Naive thymus-derived CD4-positive, alpha-beta T cell (primary cell): ENCODE data around the gene DSC3. TPM values are rescaled to one million over a fixed set of nuclear protein-coding genes. Genes with fewer than 3 reads are reported as not detected.
A peak's percentile ranks its signal among the peaks of the same experiment; 100 is the strongest.
"Not testable (repeated sequence)": the region's sequence is repeated elsewhere in the genome, so short reads cannot be mapped to it uniquely, and the experiment has no call there.

Experiments
- ATAC-seq: fragments of 150-1000 bp; cut with Tn5 transposase; 2 replicates; pipeline ENCODE4 v1.10.0; 2021; ENCODE audit warnings: mild to moderate bottlenecking, moderate library complexity
- CTCF ChIA-PET: fragments of 350-600 bp; sonication (Branson Sonifier 250); formaldehyde crosslinking; loops from one replicate; lab custom pipeline; 2021; ENCODE audit warnings: antibody characterized with exemption; lab: Charles Lee
- POLR2A ChIA-PET: fragments of 350-600 bp; sonication (Branson Sonifier 250); formaldehyde crosslinking; loops from one replicate; lab custom pipeline; 2021; ENCODE audit warnings: antibody characterized with exemption, inconsistent platforms; lab: Charles Lee
- DNase-seq, 9 donors: peaks; one replicate each; pipeline versions ENCODE4 v3.0.0 to v3.0.0-alpha.2; 2020 to 2022; ENCODE audit warnings: mixed read lengths in 1 of 9
- H3K27ac ChIP-seq: one replicate; pipeline ENCODE4 v1.7.0; 2013; ENCODE audit warnings: mild to moderate bottlenecking, low read depth, low read length, moderate library complexity
- H3K27me3 ChIP-seq, 2 donors: one replicate each; pipeline ENCODE4 v1.7.0; 2013; ENCODE audit warnings: low read length in 2 of 2, mild to moderate bottlenecking in 2 of 2, moderate library complexity in 2 of 2; ENCODE audit not compliant: control insufficient read depth in 2 of 2, insufficient read depth in 2 of 2
- H3K36me3 ChIP-seq, 3 experiments: 1 replicate in 2 of 3; 2 replicates in 1 of 3; pipeline ENCODE4 v1.7.0; 2013; ENCODE audit warnings: low read length in 3 of 3, mild to moderate bottlenecking in 3 of 3, moderate library complexity in 1 of 3; ENCODE audit not compliant: insufficient read depth in 3 of 3, control insufficient read depth in 2 of 3
- H3K4me1 ChIP-seq, 2 donors: one replicate each; pipeline ENCODE4 v1.7.0; 2013; ENCODE audit warnings: low read length in 2 of 2, mild to moderate bottlenecking in 2 of 2, moderate library complexity in 1 of 2; ENCODE audit not compliant: control insufficient read depth in 2 of 2, insufficient read depth in 2 of 2
- H3K4me3 ChIP-seq: 2 replicates; pipeline ENCODE4 v1.7.0; 2013; ENCODE audit warnings: mild to moderate bottlenecking, low read length
- H3K9me3 ChIP-seq, 3 experiments: 1 replicate in 2 of 3; 2 replicates in 1 of 3; pipeline ENCODE4 v1.7.0; 2013; ENCODE audit warnings: low read length in 3 of 3; ENCODE audit not compliant: control insufficient read depth in 2 of 3
- H3K27ac Mint-ChIP-seq, 9 donors: one replicate each; pipeline ENCODE4 v1.8.0; 2020 to 2022; ENCODE audit warnings: mixed read lengths in 9 of 9, mild to moderate bottlenecking in 8 of 9, moderate library complexity in 5 of 9, inconsistent platforms in 2 of 9
- H3K27me3 Mint-ChIP-seq, 5 donors: one replicate each; pipeline ENCODE4 v1.8.0; 2021 to 2022; ENCODE audit warnings: mixed read lengths in 5 of 5, mild to moderate bottlenecking in 1 of 5
- H3K36me3 Mint-ChIP-seq, 5 donors: one replicate each; pipeline ENCODE4 v1.8.0; 2020 to 2022; ENCODE audit warnings: mixed read lengths in 5 of 5, mild to moderate bottlenecking in 3 of 5, inconsistent platforms in 1 of 5
- H3K4me1 Mint-ChIP-seq, 7 donors: one replicate each; pipeline ENCODE4 v1.8.0; 2020 to 2022; ENCODE audit warnings: mixed read lengths in 7 of 7, mild to moderate bottlenecking in 3 of 7, inconsistent platforms in 1 of 7
- H3K4me3 Mint-ChIP-seq, 10 donors: one replicate each; pipeline ENCODE4 v1.8.0; 2020 to 2022; ENCODE audit warnings: mild to moderate bottlenecking in 10 of 10, mixed read lengths in 10 of 10, moderate library complexity in 6 of 10, inconsistent platforms in 2 of 10
- H3K9me3 Mint-ChIP-seq, 11 donors: one replicate each; pipeline ENCODE4 v1.8.0; 2020 to 2022; ENCODE audit warnings: mixed read lengths in 11 of 11, mild to moderate bottlenecking in 4 of 11, inconsistent platforms in 1 of 11, moderate library complexity in 1 of 11
- intact Hi-C, 2 donors: fragments of 100-400 bp; cut with micrococcal nuclease; formaldehyde crosslinking; loops; one replicate each; pipeline ENCODE4 v1.15.1; 2023
- polyA plus RNA-seq, 2 donors: library from polyadenylated mRNA; unstranded; fragments of 300-500 nt; fragmentation: Illumina TruSeq; gene quantifications; one replicate each; pipeline ENCODE4 v1.2.3, GENCODE V29; 2021
- total RNA-seq, 6 experiments: library from RNA in 5 of 6; stranded (reverse) in 5 of 6; gene quantifications; 1 replicate in 5 of 6; 2 replicates in 1 of 6; pipeline ENCODE4 v1.2.3 and lab custom pipeline; 2021 to 2026

The DSC3 gene
- total and polyA plus RNA-seq, 7 experiments from 2014 or later = not detected

- intact Hi-C loops = loop anchor here in 1 of 2 donors (5.0 kb wide), 1 partner anchor 1385 kb away; no protein-coding TSS in a partner anchor
- no peak overlapping the region for H3K27ac Mint-ChIP-seq
- CTCF ChIA-PET = no interaction called here
Measured at GRCh38 chr18:30987467-30988241, 54.9 kb downstream of the DSC3 start.

GRCh38 chr18:30985753-30986152 lies 56.8 kb downstream of the DSC3 start:
- no peaks in the 10 kb centered on the region for H3K9me3 ChIP-seq
- H3K27ac ChIP-seq = no peak overlapping the region
- H3K4me1 ChIP-seq = no peaks in the 10 kb centered on the region
- no peak for DNase-seq
- H3K27me3 Mint-ChIP-seq = no peaks in the 10 kb centered on the region
- ATAC-seq = no peak
- intact Hi-C loops = loop anchor here in 1 of 2 donors (5.0 kb wide), 1 partner anchor 1387 kb away; no protein-coding TSS in a partner anchor
- POLR2A ChIA-PET = no interaction called here
- no peak overlapping the region for H3K4me3 Mint-ChIP-seq
- CTCF ChIA-PET = interaction anchor here (0.6 kb wide), 1 partner anchor 1439 kb away, joined by 3 read pairs; no protein-coding TSS in a partner anchor
- H3K36me3 Mint-ChIP-seq = no peaks in the 10 kb centered on the region
- H3K4me3 ChIP-seq = no peak overlapping the region
- no peaks in the 10 kb centered on the region for H3K4me1 Mint-ChIP-seq
- H3K9me3 Mint-ChIP-seq = peaks cover 0 to 13% (median 3%) of the 10 kb centered on the region in 11 donors
- no peaks in the 10 kb centered on the region for H3K36me3 ChIP-seq
- H3K27me3 ChIP-seq = no peaks in the 10 kb centered on the region
- H3K27ac Mint-ChIP-seq = no peak overlapping the region

More at GRCh38 chr18:30987467-30988241, 54.9 kb downstream of the DSC3 start:
- ATAC-seq = no peak
- H3K27ac ChIP-seq = no peak overlapping the region
- POLR2A ChIA-PET = no interaction called here
- H3K9me3 Mint-ChIP-seq = peaks cover 0 to 12% (median 0%) of the 10 kb centered on the region in 11 donors
- no peaks in the 10 kb centered on the region for H3K4me1 ChIP-seq
- H3K4me3 ChIP-seq = no peak overlapping the region
- H3K27me3 Mint-ChIP-seq = no peaks in the 10 kb centered on the region
- no peak overlapping the region for H3K4me3 Mint-ChIP-seq
- no peaks in the 10 kb centered on the region for H3K27me3 ChIP-seq
- no peak for DNase-seq
- no peaks in the 10 kb centered on the region for H3K4me1 Mint-ChIP-seq
- H3K36me3 ChIP-seq = no peaks in the 10 kb centered on the region
- H3K9me3 ChIP-seq = no peaks in the 10 kb centered on the region
- H3K36me3 Mint-ChIP-seq = no peaks in the 10 kb centered on the region

GRCh38 chr18:30982285-30982992 lies 60.1 kb downstream of the DSC3 start:
- H3K4me1 ChIP-seq = no peaks in the 10 kb centered on the region
- no peaks in the 10 kb centered on the region for H3K36me3 ChIP-seq
- Mint-ChIP-seq H3K27ac (no peak overlapping the region), H3K4me3 (no peak overlapping the region), H3K4me1 (no peaks in the 10 kb centered on the region), H3K9me3 (peaks cover 0 to 16% (median 4%) of the 10 kb centered on the region in 11 donors), H3K36me3 (no peaks in the 10 kb centered on the region), H3K27me3 (no peaks in the 10 kb centered on the region)
- ChIA-PET CTCF (no interaction called here), POLR2A (no interaction called here)
- H3K27me3 ChIP-seq = no peaks in the 10 kb centered on the region
- intact Hi-C loops = no loop called here
- H3K27ac ChIP-seq = no peak overlapping the region
- H3K9me3 ChIP-seq = no peaks in the 10 kb centered on the region
- ATAC-seq (no peak), DNase-seq (no peak)
- H3K4me3 ChIP-seq = no peak overlapping the region

GRCh38 chr18:30978091-30978490 lies 64.5 kb downstream of the DSC3 start:
- H3K27ac Mint-ChIP-seq, H3K4me3 ChIP-seq, H3K36me3 Mint-ChIP-seq, H3K27me3 ChIP-seq, H3K4me1 Mint-ChIP-seq, POLR2A ChIA-PET, H3K27me3 Mint-ChIP-seq, intact Hi-C loops, H3K9me3 Mint-ChIP-seq, ATAC-seq, DNase-seq, H3K4me3 Mint-ChIP-seq, H3K36me3 ChIP-seq, H3K4me1 ChIP-seq, H3K9me3 ChIP-seq, H3K27ac ChIP-seq: not testable (repeated sequence)
- CTCF ChIA-PET = interaction anchor here (0.6 kb wide), 1 partner anchor 95 kb away, joined by 3 read pairs; no protein-coding TSS in a partner anchor

- no peak overlapping the region for H3K4me3 Mint-ChIP-seq
- ChIA-PET CTCF (interaction anchor here (0.7 kb wide), 1 partner anchor 19 kb away, joined by 3 read pairs; no protein-coding TSS in a partner anchor), POLR2A (no interaction called here)
- Histone ChIP-seq H3K27me3 (no peaks in the 10 kb centered on the region), H3K9me3 (no peaks in the 10 kb centered on the region), H3K27ac (no peak overlapping the region), H3K4me1 (no peaks in the 10 kb centered on the region), H3K4me3 (no peak overlapping the region), H3K36me3 (no peaks in the 10 kb centered on the region)
- H3K27ac Mint-ChIP-seq = no peak overlapping the region
- H3K36me3 Mint-ChIP-seq = no peaks in the 10 kb centered on the region
- no peaks in the 10 kb centered on the region for H3K9me3 Mint-ChIP-seq
- intact Hi-C loops = loop anchor here in 1 of 2 donors (2.0 kb wide), 1 partner anchor 591 kb away; no protein-coding TSS in a partner anchor
- no peaks in the 10 kb centered on the region for H3K27me3 Mint-ChIP-seq
- DNase-seq = peak in 3 of 9 donors; percentile 4 to 14 (median 8)
- no peaks in the 10 kb centered on the region for H3K4me1 Mint-ChIP-seq
- no peak for ATAC-seq
Measured at GRCh38 chr18:30971338-30971956, 71.1 kb downstream of the DSC3 start.

GRCh38 chr18:30970196-30970816 lies 72.2 kb downstream of the DSC3 start:
- Mint-ChIP-seq H3K4me1 (no peaks in the 10 kb centered on the region), H3K27ac (no peak overlapping the region), H3K9me3 (no peaks in the 10 kb centered on the region), H3K36me3 (no peaks in the 10 kb centered on the region), H3K27me3 (no peaks in the 10 kb centered on the region), H3K4me3 (no peak overlapping the region)
- ATAC-seq = no peak
- H3K36me3 ChIP-seq = no peaks in the 10 kb centered on the region
- H3K27me3 ChIP-seq = no peaks in the 10 kb centered on the region
- intact Hi-C loops = loop anchor here in 1 of 2 donors (2.0 kb wide), 1 partner anchor 592 kb away; no protein-coding TSS in a partner anchor
- CTCF ChIA-PET = interaction anchor here (0.7 kb wide), 1 partner anchor 590 kb away, joined by 3 read pairs; no protein-coding TSS in a partner anchor
- no peak overlapping the region for H3K27ac ChIP-seq
- no peaks in the 10 kb centered on the region for H3K4me1 ChIP-seq
- POLR2A ChIA-PET = no interaction called here
- H3K9me3 ChIP-seq = no peaks in the 10 kb centered on the region
- no peak overlapping the region for H3K4me3 ChIP-seq
- peak in 1 of 9 donors; percentile 2 for DNase-seq
